ENCODE data around the gene RPS6KL1.

RPS6KL1 gene

DNA sequence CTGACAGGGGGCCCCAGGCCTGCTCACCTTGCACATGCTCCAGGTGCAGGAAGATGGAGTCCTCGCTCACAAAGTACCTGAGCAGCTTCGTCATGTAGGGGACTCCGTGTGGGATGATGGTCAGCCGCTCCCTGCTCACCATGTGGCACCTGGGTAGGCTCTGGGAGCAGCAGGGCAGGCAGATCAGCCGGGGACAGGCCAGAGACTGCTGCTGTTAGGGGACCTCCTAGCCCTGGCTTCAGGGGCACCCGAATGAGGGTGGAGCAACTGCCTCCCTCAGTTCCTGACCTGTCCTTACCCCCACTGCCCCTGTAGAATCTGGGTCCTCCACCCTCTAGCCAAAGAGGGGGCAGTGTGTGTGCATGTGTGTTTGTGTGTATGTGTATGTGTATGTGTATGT is 11.8 kb downstream of the RPS6KL1 start:
- DNase-seq, result no peak

- DNase-seq, result no peak
Observed at GRCh38 chr14:74910556-74910955, 12.5 kb downstream of the RPS6KL1 start.

- no peak for DNase-seq
Observed at GRCh38 chr14:74909911-74910310, 13.1 kb downstream of the RPS6KL1 start.

- DNase-seq, result no peak
Observed at GRCh38 chr14:74909501-74909900, 13.6 kb downstream of the RPS6KL1 start.

DNA sequence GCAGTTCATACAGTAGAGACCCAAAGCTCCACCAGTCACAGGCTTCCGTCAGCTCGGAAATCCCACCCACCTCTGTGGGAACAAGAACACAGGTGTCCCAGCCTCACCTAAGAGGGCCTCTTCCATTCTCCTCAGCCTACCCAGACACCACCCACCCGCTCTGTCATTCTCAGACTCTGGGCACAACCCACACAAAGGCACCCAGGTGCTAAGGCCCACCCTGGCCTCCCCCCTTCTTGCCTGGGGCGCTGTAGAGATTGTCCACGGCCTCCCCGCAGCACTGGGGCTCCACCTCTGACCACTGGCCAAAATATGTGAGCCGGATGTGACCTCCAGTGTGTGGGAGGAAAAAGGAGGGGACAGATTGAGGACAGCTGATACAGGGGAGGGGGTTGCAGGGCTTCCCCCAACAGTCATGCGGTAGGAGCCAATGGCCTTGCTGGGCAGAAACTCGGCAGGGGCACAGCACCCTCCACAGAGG is 14.2 kb downstream of the RPS6KL1 start:
- no peak for DNase-seq

DNA sequence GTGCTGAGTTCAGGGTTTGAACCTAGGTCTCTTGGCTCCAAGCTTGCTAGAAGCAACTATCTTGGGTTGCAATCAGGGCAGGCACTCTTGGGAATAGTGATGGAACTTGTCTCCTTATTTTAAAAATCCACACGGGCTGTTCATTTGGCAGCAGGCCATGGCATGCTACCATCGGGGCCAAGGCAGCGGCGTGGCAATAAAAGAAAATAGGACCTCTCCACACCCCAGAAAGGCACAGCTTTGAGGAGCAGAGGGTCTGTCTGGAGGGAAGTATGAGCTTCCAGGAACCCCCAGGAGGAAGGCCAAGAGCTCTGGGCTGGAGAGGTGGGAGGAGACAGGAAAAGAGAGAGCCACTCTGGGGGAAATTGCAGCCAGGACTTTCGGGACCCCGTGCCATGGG is 15.3 kb downstream of the RPS6KL1 start:
- DNase-seq, result no peak

DNA sequence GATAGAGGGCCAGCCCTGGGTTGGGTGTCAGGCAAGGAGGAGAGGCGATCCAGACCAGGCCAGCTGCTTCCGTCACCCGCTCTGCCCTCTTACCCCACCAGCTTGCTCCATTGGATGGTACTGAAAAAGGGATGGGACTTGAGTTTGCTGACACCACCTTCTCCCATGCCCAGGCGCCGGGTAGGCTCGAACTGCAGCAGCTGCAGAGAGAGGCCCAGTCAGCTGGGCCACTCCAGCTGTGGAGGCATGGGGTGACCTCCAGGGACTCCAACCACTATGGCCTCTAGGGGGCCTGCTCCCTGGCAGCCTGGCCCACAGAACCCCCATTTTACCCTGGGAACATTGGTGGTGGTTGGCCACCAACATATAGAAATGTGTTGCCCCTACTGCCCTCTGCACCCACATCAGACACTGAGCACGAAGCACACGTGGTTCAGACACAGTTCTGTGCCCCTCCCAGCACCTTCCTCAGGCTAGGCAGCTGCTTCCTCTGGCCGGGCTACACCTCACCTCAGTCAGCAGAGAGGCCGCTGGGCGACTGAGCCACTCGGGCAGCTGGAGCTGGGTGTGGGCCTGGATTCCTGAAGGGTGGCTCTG is 16.0 kb downstream of the RPS6KL1 start:
- no peak for DNase-seq

GRCh38 chr14:74905595-74906142 is 17.4 kb downstream of the RPS6KL1 start:
- DNase-seq, result peak; percentile 68

GRCh38 chr14:74904635-74905503 is 18.2 kb downstream of the RPS6KL1 start:
- DNase-seq, result no peak

DNA sequence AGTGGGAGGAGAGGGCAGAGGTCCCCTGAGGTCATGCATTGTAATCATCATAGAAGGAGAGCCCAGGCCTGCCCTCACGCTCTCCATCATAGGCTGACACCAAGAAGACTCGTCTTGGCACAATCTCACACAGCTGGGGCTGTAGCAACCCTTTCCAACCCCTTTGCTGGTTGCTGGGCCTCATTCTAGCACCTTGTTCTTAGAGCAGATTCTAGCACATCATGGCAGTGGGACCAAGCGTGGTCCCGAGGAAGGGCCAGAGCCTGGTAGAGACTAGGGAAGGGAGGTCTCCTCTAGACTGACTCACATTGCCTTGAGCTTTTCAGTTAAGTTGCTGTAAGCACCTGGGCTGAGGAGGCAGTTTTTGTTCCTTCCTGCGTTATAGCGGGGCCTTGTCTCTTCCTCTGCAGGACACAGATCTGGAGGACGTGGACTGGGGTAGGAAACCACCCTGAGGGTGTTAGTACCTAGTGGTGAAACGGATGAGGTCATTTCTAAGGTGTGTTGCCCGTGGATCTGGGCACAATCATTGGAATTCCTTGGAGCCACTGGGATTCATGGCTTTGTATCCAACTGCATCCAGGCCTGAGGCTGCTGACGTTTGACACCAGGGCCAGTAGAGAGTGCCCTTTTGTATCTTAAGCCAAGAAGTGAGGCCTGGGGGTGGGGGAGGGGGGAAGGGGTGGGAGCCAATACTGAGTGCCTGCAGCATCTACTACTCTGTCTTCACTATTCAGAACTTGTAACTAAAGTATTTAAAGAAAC is 19.9 kb downstream of the RPS6KL1 start:
- no peak for DNase-seq

GRCh38 chr14:74898694-74899093 is 24.4 kb downstream of the RPS6KL1 start:
- no peak for DNase-seq

GRCh38 chr14:74898083-74898482 is 25.0 kb downstream of the RPS6KL1 start:
- DNase-seq, result no peak

GRCh38 chr14:74897642-74898041 is 25.4 kb downstream of the RPS6KL1 start:
- no peak for DNase-seq

DNA sequence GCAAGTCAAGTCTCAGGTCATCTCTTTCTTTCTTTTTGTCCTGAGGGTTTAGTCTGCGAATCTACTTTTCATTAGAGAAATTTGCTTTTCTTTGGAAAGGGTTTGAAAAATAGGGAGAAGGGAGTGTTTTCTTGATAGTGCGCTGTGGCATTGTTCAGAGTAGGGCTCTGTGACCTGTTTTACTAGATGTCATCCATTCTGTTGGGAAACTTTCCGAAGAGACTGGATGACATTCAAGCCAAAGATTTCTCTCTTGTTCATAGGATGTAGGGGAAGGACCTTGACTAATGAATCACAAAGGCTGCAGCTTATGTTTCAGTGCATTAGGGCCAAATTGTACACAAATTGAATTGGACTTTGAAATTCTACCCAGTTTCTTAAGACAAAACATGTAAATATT is 26.7 kb downstream of the RPS6KL1 start:
- DNase-seq, result no peak

DNA sequence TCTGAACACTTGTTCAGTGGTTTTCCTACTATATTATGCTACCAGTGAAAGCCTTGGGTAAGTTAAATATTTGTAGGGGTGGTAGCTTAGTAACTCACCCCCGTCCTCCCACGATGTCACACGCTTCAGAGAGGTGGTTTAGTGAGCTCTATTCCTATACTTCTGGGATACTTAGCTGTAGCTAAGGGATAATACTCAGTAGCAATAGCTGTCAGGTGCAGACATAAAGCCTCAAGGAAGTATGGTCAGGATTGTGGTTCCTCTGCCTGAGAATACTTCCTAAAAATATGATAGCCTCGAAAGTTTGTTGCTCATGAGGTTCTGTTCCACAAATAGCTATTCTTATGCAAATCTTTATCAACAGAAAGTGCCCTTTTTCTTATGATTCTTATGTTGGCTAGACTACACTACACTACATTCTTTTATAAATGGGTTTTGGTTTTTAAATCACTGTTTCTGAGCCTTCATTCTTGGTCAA is 29.4 kb downstream of the RPS6KL1 start:
- no peak for DNase-seq

- DNase-seq, result no peak
Observed at GRCh38 chr14:74892745-74893144, 30.3 kb downstream of the RPS6KL1 start.

DNA sequence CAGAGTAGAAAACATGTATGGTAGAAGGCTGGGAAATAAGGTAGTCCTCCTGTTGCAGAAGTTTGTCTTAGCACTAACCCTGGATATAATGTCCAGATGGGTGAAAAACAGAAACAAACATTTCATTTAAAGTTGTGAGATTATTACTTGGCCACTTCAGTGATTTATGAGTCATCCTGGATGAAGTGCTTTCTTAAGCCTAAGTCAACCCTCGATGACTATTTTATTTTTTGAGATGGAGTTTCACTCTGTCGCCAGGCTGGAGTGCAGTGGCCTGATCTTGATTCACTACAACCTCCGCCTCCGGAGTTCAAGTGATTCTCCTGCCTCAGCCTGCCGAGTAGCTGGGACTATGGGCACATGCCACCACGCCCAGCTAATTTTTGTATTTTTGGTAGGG is 31.2 kb downstream of the RPS6KL1 start:
- no peak for DNase-seq

- no peak for DNase-seq
Observed at GRCh38 chr14:74890262-74890661, 32.8 kb downstream of the RPS6KL1 start.

GRCh38 chr14:74888164-74889158 is 34.6 kb downstream of the RPS6KL1 start:
- DNase-seq, result peak; percentile 90

DNA sequence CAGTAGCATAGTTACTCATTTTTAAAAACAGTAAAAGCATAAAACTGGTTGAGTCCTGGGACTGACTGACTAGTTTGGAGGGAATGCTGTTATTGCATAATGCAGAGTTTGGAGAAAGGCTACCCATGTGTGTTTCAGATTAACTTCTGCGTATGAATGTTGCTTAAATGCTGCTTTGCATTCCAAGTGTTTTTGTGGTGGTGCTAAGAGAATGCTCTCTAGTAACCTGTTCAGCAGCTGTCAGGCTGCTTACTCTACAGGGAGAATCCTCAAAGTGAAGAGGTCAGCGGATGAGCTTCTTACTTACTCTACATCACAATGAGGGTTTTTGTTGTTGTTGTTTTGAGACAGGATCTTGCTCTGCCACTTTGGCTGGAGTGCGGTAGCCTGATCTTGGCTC is 37.1 kb downstream of the RPS6KL1 start:
- no peak for DNase-seq

DNA sequence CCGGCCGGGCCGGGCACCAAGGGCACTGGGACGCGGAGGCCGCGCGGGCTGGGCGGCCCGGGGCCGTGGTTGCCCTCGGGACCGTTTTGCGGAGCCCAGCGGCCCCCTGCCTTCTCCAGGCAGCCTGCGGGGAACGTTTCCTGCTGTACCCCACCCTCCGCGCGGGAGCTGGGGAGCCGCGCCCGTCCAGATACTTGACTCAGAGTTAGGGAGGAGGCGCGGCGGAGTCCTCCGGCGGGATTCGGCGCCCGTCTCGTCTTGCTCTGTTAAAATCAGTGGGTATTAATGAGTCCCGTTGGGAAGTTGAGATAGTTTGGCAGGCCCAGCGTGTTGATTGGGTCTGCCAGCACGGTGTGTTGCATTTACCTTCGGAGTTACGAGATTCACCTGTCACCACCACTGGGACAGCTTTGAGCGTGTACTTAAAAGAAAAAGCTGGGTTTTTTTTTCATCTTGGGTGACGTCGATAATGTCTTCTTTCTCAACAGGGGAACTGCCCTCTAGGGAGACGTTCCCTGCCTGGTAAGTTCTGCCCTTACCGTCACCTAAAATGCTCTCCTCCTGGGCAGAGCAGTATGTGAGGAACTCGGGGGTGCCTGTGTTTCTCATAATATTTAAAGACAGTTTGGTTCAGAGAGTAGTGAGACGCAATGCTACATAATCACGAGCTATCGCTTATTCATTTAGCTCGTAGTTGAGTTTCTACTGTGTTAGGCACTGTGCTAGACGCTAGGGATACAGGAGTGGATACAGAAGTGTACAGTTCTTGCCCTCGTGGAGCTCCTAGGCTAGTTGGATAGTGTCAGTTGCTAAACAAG is 40.7 kb downstream of the RPS6KL1 start:
- DNase-seq, result peak; percentile 44
